ENCODE measurements around the gene LSAMP. TPM values are rescaled to one million over a fixed set of nuclear protein-coding genes. Genes with fewer than 3 reads are reported as not detected.

Gene LSAMP
- total RNA-seq, 1 donor from 2014 or later: 4.4 TPM

DNA sequence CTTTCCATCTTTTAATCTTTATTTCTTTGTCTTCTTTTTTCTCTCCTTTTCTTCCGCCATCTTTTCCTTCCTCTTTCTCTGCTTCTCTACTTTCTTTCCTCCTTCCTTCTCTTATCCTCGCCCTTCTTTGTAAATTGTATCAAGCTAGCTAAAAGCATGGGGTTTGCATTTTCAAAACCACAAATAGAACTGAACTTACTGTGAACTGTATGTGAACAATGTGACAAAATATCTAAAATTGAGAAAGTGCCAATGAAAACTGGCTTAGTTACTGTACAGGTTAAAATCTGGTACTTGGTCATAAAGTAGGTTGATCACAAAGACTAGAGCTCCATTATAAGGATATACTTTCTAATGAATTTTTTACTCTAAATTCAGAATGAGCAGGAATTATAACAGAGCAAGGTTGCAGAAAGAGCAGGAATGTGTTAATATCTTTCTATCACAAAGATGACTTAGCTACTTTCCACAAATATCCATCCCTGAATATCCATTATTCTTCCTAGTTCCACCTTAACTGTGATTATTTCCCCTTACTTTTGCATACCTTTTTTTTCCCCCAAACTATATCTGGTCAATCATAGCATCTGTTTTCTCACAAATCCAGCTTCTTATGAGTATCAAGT is 122.4 kb downstream of the LSAMP start:
- H3K36me3 Mint-ChIP-seq (ENCODE audit: unreplicated experiment): no peaks in the 10 kb centered on the region
- H3K27me3 Mint-ChIP-seq (ENCODE audit: unreplicated experiment): no peaks in the 10 kb centered on the region
- DNase-seq (ENCODE audit: extremely low spot score, unreplicated experiment): no peak
- TF ChIP-seq, protein P1, sequence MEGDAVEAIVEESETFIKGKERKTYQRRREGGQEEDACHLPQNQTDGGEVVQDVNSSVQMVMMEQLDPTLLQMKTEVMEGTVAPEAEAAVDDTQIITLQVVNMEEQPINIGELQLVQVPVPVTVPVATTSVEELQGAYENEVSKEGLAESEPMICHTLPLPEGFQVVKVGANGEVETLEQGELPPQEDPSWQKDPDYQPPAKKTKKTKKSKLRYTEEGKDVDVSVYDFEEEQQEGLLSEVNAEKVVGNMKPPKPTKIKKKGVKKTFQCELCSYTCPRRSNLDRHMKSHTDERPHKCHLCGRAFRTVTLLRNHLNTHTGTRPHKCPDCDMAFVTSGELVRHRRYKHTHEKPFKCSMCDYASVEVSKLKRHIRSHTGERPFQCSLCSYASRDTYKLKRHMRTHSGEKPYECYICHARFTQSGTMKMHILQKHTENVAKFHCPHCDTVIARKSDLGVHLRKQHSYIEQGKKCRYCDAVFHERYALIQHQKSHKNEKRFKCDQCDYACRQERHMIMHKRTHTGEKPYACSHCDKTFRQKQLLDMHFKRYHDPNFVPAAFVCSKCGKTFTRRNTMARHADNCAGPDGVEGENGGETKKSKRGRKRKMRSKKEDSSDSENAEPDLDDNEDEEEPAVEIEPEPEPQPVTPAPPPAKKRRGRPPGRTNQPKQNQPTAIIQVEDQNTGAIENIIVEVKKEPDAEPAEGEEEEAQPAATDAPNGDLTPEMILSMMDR (IDR thresholded peaks at IDR 0.05): no peak
- H3K4me1 Mint-ChIP-seq (ENCODE audit: unreplicated experiment): peaks cover 15% of the 10 kb centered on the region
- H3K9me3 Mint-ChIP-seq (ENCODE audit: unreplicated experiment): no peaks in the 10 kb centered on the region
- no peak overlapping the region for H3K4me3 Mint-ChIP-seq (ENCODE audit: unreplicated experiment)
- no peak overlapping the region for H3K27ac Mint-ChIP-seq (ENCODE audit: unreplicated experiment)

DNA sequence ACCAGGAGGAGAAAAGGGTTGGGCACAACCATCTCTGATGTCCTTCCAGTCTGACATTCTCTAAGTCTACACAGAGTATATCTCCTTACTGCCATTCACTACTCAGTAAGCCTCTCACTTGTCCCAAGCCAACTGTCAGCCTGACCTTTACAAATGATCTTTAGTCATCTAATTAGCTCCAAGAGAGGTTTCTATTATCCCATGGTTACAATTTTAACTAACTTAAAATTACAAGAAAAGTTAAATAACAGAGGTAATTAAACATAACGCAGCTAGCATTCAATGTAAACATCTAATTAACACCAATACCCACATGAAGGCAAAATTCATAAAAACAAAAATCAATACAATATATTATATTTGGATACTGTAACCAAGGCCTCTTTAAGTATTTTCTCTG is 126.9 kb downstream of the LSAMP start:
- H3K9me3 Mint-ChIP-seq (ENCODE audit: unreplicated experiment): no peaks in the 10 kb centered on the region
- no peak overlapping the region for H3K27ac Mint-ChIP-seq (ENCODE audit: unreplicated experiment)
- H3K27me3 Mint-ChIP-seq (ENCODE audit: unreplicated experiment): no peaks in the 10 kb centered on the region
- no peak for DNase-seq (ENCODE audit: extremely low spot score, unreplicated experiment)
- no peak overlapping the region for H3K4me3 Mint-ChIP-seq (ENCODE audit: unreplicated experiment)
- H3K4me1 Mint-ChIP-seq (ENCODE audit: unreplicated experiment): peaks cover 15% of the 10 kb centered on the region
- H3K36me3 Mint-ChIP-seq (ENCODE audit: unreplicated experiment): no peaks in the 10 kb centered on the region
- TF ChIP-seq, protein P1 (IDR thresholded peaks at IDR 0.05): no peak

DNA sequence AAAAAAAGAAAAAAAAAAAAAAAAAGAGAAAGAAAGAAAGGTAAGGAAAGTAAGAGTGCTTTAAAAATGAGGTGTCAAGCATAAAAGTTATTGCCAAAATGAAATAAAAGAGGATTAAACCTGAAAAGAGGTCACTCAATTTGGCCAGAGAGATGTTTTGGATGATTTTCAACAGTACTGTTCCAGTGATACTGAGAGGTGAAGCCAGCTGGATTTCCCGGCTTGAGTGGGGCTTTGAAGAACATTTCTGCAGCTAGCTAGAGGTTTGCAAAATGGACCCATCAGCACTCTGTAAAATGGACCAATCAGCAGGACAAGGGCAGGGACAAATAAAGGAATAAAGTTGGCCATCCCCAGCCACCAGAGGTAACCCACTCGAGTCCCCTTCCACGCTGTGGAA is 128.5 kb downstream of the LSAMP start:
- Mint-ChIP-seq H3K4me1 (ENCODE audit: unreplicated experiment) (peaks cover 13% of the 10 kb centered on the region), H3K36me3 (ENCODE audit: unreplicated experiment) (no peaks in the 10 kb centered on the region), H3K27ac (ENCODE audit: unreplicated experiment) (no peak overlapping the region), H3K27me3 (ENCODE audit: unreplicated experiment) (no peaks in the 10 kb centered on the region), H3K9me3 (ENCODE audit: unreplicated experiment) (no peaks in the 10 kb centered on the region), H3K4me3 (ENCODE audit: unreplicated experiment) (no peak overlapping the region)
- no peak for DNase-seq (ENCODE audit: extremely low spot score, unreplicated experiment)
- TF ChIP-seq, protein P1 (IDR thresholded peaks at IDR 0.05): no peak

DNA sequence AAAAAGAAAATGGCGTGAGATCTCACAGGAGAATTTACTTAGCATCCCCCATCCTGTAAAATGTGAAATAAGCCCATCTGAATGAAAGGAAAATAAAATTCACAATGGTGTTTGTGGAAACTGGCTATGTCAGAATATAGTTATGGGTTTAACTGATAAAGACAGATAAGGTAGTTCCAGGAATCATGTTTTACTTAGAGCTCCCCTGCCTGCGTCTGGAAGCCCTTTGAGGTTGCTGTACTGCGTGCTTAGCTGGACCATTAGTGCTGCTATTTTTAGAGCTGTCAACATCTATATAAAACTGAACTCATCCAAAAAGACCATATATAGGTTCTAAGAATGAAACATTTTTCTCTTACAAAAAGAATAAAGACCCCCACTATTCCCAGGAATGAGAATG is 130.8 kb downstream of the LSAMP start:
- DNase-seq (ENCODE audit: extremely low spot score, unreplicated experiment): no peak
- Mint-ChIP-seq H3K4me1 (ENCODE audit: unreplicated experiment) (peaks cover 9% of the 10 kb centered on the region), H3K9me3 (ENCODE audit: unreplicated experiment) (no peaks in the 10 kb centered on the region), H3K4me3 (ENCODE audit: unreplicated experiment) (no peak overlapping the region), H3K27me3 (ENCODE audit: unreplicated experiment) (no peaks in the 10 kb centered on the region), H3K27ac (ENCODE audit: unreplicated experiment) (no peak overlapping the region), H3K36me3 (ENCODE audit: unreplicated experiment) (no peaks in the 10 kb centered on the region)
- TF ChIP-seq, protein P1 (IDR thresholded peaks at IDR 0.05): no peak

DNA sequence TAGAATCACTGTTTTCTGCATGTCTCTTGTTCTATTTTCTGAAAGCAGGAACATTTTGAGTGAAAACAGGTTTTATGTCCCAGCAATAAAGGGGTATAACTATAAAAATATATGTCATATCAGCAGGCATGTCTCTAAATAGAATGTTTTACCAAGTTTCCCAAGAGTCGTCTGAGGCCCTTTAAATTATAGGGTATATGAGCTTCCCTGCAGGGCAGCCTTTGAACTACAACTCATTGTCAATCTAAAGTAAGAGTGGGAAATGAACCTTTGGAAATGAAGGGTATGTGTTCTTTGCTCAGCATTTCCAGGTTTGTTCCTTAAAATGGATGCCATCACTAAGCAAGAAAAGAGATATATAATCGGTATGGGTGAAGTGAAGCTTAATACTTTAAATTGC is 138.6 kb downstream of the LSAMP start:
- DNase-seq (ENCODE audit: extremely low spot score, unreplicated experiment): no peak
- Mint-ChIP-seq H3K36me3 (ENCODE audit: unreplicated experiment) (no peaks in the 10 kb centered on the region), H3K4me1 (ENCODE audit: unreplicated experiment) (peaks cover 13% of the 10 kb centered on the region), H3K27ac (ENCODE audit: unreplicated experiment) (no peak overlapping the region), H3K4me3 (ENCODE audit: unreplicated experiment) (no peak overlapping the region), H3K27me3 (ENCODE audit: unreplicated experiment) (no peaks in the 10 kb centered on the region), H3K9me3 (ENCODE audit: unreplicated experiment) (no peaks in the 10 kb centered on the region)
- TF ChIP-seq, protein P1 (IDR thresholded peaks at IDR 0.05): no peak

Data from osteocyte (in vitro differentiated cells).